ENCODE measurements around the gene AIP.

DNA sequence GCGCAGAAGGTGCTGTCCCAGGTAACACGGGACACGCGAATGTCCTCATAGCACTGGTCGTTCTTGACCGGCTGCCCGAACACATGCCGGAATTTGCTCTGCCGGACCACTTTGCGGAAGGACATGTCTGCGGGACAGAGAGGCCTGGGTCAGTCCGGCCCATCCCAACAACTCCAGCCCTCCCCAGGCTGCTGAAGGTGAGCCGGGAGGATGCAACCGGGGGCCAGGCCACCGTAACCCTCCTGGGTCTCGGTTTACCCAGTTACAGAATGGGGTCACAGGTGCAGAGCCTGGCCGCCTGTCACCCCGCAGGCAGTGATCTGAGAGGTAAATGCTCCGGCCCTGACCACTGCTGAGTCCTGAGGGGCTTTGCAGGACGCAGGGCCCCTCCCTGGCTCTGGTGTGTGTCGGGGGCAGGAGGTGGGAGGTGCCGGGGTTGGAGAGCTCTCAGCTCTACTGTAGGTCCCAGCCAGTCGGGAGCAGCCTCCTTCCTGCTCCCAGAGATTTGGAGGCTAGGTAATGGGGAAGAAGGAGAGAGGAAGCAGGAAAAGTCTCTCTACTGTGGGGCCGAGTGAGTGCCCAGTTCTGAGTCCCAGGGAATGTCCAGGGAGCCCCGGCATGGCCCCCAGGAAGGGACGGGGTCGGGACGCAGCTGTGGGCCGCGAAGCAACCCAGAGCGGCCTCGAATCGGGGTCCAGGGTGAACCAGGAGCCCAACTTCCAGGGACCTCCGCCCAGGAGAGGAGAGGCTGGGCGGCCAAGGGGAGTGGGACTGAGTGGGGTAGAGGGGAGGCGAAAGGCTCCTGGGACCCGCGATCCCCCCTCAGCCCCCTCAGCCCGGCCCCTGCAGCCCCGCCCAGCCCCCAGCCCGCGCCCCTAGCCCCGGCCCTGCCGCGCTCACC lies 40.1 kb upstream of the AIP start:
- TF ChIP-seq, protein P1, sequence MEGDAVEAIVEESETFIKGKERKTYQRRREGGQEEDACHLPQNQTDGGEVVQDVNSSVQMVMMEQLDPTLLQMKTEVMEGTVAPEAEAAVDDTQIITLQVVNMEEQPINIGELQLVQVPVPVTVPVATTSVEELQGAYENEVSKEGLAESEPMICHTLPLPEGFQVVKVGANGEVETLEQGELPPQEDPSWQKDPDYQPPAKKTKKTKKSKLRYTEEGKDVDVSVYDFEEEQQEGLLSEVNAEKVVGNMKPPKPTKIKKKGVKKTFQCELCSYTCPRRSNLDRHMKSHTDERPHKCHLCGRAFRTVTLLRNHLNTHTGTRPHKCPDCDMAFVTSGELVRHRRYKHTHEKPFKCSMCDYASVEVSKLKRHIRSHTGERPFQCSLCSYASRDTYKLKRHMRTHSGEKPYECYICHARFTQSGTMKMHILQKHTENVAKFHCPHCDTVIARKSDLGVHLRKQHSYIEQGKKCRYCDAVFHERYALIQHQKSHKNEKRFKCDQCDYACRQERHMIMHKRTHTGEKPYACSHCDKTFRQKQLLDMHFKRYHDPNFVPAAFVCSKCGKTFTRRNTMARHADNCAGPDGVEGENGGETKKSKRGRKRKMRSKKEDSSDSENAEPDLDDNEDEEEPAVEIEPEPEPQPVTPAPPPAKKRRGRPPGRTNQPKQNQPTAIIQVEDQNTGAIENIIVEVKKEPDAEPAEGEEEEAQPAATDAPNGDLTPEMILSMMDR (IDR thresholded peaks at IDR 0.05), result no peak
- TF ChIP-seq EP300 (IDR thresholded peaks at IDR 0.05) (no peak), POLR2A (IDR thresholded peaks at IDR 0.05) (no peak)
